ENCODE data around the gene FHOD3.

The FHOD3 gene

GRCh38 chr18:36667811-36668210 is 370.3 kb downstream of the FHOD3 start:
- DNase-seq (ENCODE audit: low spot score): no peak

- no peak for DNase-seq (ENCODE audit: low spot score)
Observed at GRCh38 chr18:36668349-36668748, 370.8 kb downstream of the FHOD3 start.

- no peak for DNase-seq (ENCODE audit: low spot score)
Observed at GRCh38 chr18:36672437-36673344, 375.2 kb downstream of the FHOD3 start.

GRCh38 chr18:36673452-36673851 is 375.9 kb downstream of the FHOD3 start:
- DNase-seq (ENCODE audit: low spot score): no peak

GRCh38 chr18:36675076-36675475 is 377.6 kb downstream of the FHOD3 start:
- no peak for DNase-seq (ENCODE audit: low spot score)

- DNase-seq (ENCODE audit: low spot score): no peak
Observed at GRCh38 chr18:36675542-36675941, 378.0 kb downstream of the FHOD3 start.

GRCh38 chr18:36676629-36677028 is 379.1 kb downstream of the FHOD3 start:
- DNase-seq (ENCODE audit: low spot score): no peak

GRCh38 chr18:36680042-36680441 is 382.5 kb downstream of the FHOD3 start:
- no peak for DNase-seq (ENCODE audit: low spot score)

GRCh38 chr18:36685580-36685979 is 388.1 kb downstream of the FHOD3 start:
- no peak for DNase-seq (ENCODE audit: low spot score)

GRCh38 chr18:36688020-36688965 is 390.8 kb downstream of the FHOD3 start:
- DNase-seq (ENCODE audit: low spot score): peak; percentile 62

GRCh38 chr18:36692371-36692770 is 394.9 kb downstream of the FHOD3 start:
- no peak for DNase-seq (ENCODE audit: low spot score)

GRCh38 chr18:36692921-36693332 is 395.4 kb downstream of the FHOD3 start:
- DNase-seq (ENCODE audit: low spot score): no peak

GRCh38 chr18:36693931-36694620 is 396.6 kb downstream of the FHOD3 start:
- DNase-seq (ENCODE audit: low spot score): no peak

- no peak for DNase-seq (ENCODE audit: low spot score)
Observed at GRCh38 chr18:36695806-36696205, 398.3 kb downstream of the FHOD3 start.

GRCh38 chr18:36697905-36698304 is 400.4 kb downstream of the FHOD3 start:
- no peak for DNase-seq (ENCODE audit: low spot score)

- DNase-seq (ENCODE audit: low spot score): no peak
Observed at GRCh38 chr18:36700955-36701354, 403.4 kb downstream of the FHOD3 start.

- no peak for DNase-seq (ENCODE audit: low spot score)
Observed at GRCh38 chr18:36702401-36703013, 405.0 kb downstream of the FHOD3 start.

- no peak for DNase-seq (ENCODE audit: low spot score)
Observed at GRCh38 chr18:36704156-36704555, 406.6 kb downstream of the FHOD3 start.

- no peak for DNase-seq (ENCODE audit: low spot score)
Observed at GRCh38 chr18:36706134-36706881, 408.8 kb downstream of the FHOD3 start.

- DNase-seq (ENCODE audit: low spot score): no peak
Observed at GRCh38 chr18:36708366-36708765, 410.9 kb downstream of the FHOD3 start.

- DNase-seq (ENCODE audit: low spot score): no peak
Observed at GRCh38 chr18:36709315-36709714, 411.8 kb downstream of the FHOD3 start.
